Activated CD4-positive, alpha-beta T cell treated with anti-CD3 and anti-CD28 coated beads, Interleukin-2, Interleukin-6, amounts not matched to agents 100 ng/mL and 50 ng/mL, durations not matched to agents 16 hours and 8 hours (primary cell): ENCODE measurements around the gene ACTR1B.
"Not testable (repeated sequence)": the region's sequence is repeated elsewhere in the genome, so short reads cannot be mapped to it uniquely, and the experiment has no call there.

Experiments
- DNase-seq: peaks from one replicate; pipeline ENCODE4 v3.0.0-alpha.2; 2020

ACTR1B gene

GRCh38 chr2:97688062-97688827, 24.4 kb upstream of the ACTR1B start:
- peak; percentile 75 for DNase-seq

GRCh38 chr2:97687235-97687634, 23.4 kb upstream of the ACTR1B start:
- DNase-seq, result peak; percentile 30

DNA sequence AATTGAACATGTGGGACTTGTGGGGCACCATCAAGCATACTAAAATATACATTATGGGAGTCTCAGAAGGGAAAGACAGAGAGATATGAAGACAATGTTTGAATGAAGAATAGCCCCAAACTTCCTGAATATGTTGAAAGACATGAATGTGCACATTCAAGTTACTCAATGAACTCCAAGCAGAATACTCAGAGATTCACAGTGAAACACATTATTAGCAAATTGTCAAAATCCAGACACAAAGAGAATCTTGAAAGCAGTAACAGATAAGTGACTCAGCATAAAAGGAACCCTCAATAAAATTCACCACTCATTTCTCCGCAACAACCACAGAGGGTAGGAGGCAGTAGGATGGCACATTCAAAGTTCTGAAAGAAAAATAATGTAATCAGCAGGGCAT, 14.5 kb upstream of the ACTR1B start:
- no peak for DNase-seq

GRCh38 chr2:97677480-97677879, 13.6 kb upstream of the ACTR1B start:
- no peak for DNase-seq

- DNase-seq, result peak; percentile 37
These were observed 12.8 kb upstream of the ACTR1B start for GRCh38 chr2:97676620-97677019.

DNA sequence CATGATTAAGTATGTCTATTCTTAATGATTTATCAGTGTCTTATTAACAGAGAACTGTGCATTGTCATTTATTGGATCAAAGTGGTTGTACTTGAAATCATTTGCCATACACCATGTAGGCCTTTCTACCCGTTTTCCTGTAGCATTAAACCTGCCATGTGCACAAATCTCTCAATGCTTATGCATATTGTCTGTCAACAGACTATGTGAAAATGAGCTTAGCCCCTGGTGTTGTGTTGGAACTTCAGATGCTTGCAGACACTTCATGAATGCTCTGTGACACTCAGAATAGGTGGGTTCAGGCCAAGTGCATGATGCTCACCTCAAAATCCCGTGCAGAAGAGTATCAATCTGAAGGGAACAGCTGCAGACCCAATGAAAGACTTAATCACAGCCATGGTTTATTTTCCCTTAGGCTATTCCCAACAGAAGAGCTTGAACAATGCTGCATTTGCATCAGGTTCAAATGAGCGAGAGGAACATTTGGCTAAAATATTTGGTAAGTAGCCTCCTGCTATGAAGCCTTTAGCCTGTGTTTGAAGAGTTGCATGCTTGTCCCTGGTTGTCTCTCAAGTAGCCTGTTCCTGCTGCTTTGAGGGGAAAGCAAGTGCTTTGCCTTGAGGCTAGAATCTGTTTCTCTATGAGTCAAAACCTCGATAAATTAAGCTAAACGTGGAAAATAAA, 11.7 kb upstream of the ACTR1B start:
- DNase-seq, result no peak

DNA sequence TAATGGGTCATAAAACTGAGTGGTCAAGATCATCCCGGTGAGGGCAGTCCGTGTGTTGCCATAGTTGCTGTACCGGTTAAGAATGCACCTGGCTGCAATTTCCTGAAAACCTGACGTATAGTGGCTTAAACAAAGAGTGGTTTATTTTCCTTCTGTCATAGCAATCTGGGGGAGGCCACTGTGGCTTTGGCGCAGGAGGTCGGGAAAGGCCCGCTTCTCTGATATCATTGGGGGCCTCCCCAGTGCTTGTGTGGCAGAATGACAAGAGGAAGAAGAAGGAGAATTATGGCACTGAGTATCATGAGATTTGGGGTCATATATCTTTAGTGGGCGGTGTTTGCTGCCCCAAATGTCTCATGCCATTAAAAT, 10.1 kb upstream of the ACTR1B start:
- DNase-seq, result no peak

DNA sequence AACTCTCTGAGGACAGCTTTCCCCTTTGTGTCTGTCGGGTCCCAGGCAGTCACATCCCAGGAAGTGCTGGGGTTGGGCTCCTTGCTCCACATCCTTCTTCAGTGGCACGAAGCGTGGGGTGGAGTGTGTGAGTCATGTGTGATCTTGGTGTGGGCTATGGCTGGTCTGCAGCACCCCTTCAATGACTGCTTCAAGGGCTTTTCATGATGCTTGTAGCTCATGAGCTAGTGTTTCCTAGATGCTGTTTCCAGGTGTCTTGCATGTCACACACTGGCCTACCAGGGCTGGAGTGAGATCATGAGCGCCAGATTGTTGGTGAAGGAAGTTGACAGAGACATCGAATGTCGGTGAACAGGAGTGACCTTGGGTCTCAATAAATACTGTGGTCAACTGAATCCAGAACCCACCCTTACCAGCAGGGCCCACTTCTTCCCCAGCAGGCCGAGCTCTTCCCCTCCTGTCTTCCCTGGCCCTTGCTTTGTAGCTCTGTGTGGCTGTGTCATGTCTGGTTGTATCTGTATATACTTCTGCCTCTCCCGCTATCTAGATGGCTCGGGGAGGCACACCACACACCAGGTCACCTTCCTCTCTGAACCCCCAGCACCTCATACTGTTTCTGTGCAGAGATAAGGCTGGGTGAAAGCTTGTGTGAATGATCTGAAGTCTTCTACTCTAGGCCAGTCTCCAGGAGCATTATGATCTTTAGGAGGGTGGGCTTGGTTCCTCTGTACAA, 9.5 kb upstream of the ACTR1B start:
- DNase-seq, result no peak

DNA sequence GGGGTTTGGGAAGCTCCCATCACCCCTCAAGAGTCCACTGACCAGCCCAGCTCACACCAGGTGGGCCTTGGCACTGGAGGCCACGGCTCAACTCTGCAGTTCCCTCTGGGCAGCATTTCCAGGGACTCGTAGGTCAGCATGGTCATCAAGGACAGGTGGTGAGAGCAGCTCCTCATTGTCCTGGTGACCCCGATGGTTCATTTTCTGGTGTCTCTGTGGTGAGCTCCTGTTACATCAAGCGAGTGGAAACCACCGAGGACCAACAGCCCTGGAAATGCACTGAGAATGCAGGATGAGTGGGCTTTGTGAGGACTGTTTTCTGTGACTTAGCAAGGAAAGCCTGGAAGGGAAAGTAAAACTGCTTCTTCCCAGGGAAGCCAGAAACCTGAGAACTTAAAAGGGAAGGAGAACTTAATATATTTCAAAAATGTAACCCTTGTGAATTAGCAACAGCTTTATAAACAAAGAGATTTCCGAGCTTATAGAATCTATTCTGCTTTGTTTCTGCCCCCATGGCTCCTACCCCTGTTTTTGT, 8.8 kb upstream of the ACTR1B start:
- DNase-seq, result not testable (repeated sequence)

DNA sequence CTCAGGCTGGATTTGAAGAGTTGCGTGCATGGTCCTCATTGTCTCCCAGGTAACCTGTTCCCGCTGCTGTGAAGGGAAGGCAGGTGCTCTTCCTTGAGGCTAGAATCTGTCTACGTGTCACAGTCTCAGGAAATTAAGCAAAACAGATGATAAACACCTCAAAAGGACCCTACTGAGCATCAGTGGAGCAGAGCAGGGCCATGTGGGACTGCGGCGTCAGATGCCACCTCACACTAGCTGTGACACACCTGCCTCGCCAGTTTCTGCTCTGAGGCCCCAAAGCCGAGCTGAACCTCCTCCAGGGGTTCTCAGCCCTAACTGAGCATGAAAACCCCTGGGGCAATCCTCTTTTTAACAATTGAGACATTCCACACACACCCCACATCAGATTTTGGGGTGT, 7.7 kb upstream of the ACTR1B start:
- no peak for DNase-seq

GRCh38 chr2:97670471-97670870, 6.6 kb upstream of the ACTR1B start:
- no peak for DNase-seq

- DNase-seq, result no peak
These were observed 5.6 kb upstream of the ACTR1B start, which contains the start of gene C2orf92 for GRCh38 chr2:97669448-97669847. TSS of gene C2orf92 (plus strand) at chr2:97669713. CDS start at chr2:97669789, 76 bp downstream.

DNA sequence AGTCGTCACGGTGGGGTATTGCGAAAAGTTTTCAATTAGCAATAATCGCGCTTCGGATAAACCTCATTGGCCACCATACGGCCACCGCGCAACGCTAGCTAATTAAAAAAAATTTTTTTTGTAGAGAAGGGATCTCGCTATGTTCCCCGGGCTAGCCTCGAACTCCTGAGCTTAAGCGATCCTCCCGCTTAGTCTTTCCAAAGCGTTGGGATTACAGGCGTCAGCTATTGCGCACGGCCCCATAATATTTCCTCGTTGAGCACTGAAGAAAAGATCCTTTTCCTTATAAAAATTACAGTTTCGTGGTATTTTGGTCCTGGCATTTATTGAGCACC, 759 bp upstream of the ACTR1B start:
- DNase-seq, result no peak

- no peak for DNase-seq
These were observed 250 bp downstream of the ACTR1B start for GRCh38 chr2:97663626-97663961.

GRCh38 chr2:97662895-97663625, 784 bp downstream of the ACTR1B start:
- peak; percentile 95 for DNase-seq

DNA sequence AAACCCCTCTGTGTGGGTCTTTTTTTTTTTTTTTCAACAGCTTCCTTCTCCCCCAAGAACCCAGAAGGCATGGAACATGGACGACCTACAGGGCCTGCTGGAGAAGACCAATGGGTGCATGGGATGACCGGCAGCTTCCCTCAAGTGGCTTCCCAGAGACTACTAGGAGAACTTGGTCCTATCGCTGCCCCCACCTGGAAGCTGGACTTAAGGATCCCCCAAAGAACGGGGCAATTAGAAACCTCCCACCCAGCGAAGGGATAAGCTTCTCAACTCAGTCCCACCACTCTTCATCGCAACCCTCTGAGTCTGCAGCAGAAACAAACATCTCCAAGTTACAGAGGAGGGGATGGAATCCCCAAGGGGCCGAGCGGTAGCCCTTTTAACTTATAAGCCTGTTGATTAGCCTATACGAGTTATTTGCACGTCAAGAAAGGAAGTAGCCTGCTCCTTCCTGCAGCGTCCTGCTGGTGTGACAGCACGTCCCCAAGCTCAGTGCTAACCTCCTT, 1.4 kb downstream of the ACTR1B start:
- no peak for DNase-seq

DNA sequence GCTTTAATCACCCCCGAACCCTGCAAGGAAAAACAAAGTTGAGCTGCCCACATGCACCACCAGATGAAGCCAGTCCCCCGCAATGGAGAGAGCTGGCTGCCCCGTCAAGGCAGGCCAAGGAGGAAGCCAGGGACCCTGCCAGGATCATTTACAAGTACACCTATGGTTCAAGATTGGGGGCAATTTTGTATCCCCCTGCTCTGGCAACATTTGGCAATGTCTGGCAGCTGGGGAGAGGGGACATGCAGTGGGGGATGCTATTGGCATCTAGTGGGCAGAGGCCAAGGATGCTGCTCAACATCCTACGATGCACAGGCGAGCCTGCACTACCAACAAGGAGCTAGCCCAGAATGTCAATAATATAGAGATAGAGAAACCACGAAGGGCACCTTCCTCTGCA, 1.9 kb downstream of the ACTR1B start:
- no peak for DNase-seq

DNA sequence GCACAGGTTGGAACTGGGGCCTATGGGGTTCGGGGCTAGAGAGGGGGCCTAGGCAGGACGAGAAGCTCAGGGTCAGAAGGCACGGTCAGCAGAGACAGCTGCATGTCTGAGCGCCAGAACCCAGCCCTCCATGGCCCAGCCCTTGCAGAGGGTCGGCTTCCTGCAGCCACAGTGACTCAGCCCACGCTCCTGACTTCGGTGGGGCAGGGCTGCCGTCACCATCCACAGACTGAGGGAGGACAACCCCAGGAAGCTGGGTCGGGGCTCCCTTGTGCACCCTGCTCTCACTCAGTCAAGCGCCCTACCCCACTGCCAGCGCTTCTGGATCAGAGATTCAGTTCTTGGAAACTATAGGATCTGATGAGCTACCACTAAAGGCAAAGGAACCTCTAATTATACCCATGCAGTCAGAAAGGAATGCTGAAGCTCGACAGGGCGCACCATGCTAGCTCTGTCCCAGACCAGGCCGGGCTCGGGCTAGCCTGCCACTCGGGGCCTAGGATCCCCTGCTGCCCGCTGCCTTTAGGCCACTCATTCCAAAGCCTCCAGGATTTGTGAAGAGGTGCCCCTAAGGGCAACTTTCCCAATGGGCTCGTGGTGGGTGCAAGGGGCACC, 3.0 kb downstream of the ACTR1B start:
- DNase-seq, result no peak

GRCh38 chr2:97660044-97660774, 3.6 kb downstream of the ACTR1B start:
- DNase-seq, result no peak

GRCh38 chr2:97659256-97660043, 4.4 kb downstream of the ACTR1B start:
- no peak for DNase-seq

DNA sequence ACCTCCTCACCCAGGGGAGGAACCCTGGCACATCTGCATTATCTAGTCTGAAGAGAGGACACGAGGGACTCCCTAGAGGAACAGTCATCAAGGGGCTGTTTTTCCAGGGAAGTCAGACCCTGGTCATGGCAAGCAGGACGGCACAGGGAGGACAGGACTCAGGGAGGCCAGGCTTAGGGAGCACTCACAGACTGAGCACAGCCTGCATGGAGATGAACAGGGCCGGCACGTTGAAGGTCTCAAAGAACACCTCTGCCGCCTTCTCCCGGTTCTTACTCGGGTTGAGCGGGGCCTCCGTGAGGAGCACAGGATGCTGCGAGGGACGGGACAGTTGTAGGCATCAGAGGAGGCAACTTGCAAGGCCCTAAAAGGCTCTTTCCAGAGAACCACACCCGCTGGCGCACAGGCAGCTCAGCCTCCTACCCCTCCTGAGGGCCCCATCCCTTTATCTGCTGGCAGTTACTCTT, 5.1 kb downstream of the ACTR1B start:
- no peak for DNase-seq
